ENCODE data around the gene DCAF15. TPM values are rescaled to one million over a fixed set of nuclear protein-coding genes. Genes with fewer than 3 reads are reported as not detected.
A peak's percentile ranks its signal among the peaks of the same experiment; 100 is the strongest.

DCAF15 gene
- polyA plus RNA-seq, 1 of the 3 experiments (the other 2 are of a cell fraction): 55.6 TPM

DNA sequence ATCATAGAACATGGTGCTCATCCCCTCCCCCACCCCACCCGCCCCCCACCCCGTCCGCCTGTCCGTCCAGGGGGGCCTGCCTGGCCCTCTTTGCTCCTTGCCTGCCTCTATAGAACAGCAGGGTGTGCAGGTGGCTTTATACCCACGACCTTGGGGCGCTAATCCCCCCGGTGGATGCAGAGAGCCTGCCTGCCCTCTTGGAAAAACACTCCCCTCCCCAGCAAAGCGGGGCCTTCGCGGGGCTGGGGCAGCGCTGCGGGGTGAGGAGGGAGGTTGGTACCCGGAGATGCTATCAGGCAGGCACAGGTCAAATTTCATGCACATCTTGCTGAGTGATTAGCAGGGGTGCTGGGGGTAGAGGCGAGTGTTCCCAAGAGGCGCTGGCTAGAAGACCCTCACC, 31.9 kb downstream of the DCAF15 start:
- DNase-seq: peak; percentile 42
- Histone ChIP-seq H3K9ac (no peak overlapping the region), H3K27me3 (ENCODE audit: insufficient read depth) (no peaks in the 10 kb centered on the region), H2AFZ (ENCODE audit: low read depth) (no peak overlapping the region), H3K79me2 (ENCODE audit: insufficient read depth) (no peaks in the 10 kb centered on the region), H3F3A (replicated peaks; ENCODE audit: insufficient read depth) (peaks cover 13% of the 10 kb centered on the region), H3K4me2 (no peak overlapping the region), H3K27ac (ENCODE audit: low read depth in 2 of 2, low read length in 1 of 2) (no peak overlapping the region), H3K36me3 (replicated peaks in 1 of 2; ENCODE audit: control insufficient read depth in 1 of 2, insufficient read depth in 2 of 2, low read length in 1 of 2) (peaks cover 0 to 3% of the 10 kb centered on the region in 2 experiments), H4K20me1 (ENCODE audit: insufficient read depth) (no peaks in the 10 kb centered on the region), H3K9me3 (no peaks in the 10 kb centered on the region), H3K9me2 (no peaks in the 10 kb centered on the region), H3K4me3 (ENCODE audit: low read depth in 2 of 2, low read length in 1 of 2) (no peak overlapping the region), H3K4me1 (ENCODE audit: control insufficient read depth in 1 of 2, insufficient read depth in 2 of 2, low read depth in 1 of 2, low read length in 1 of 2) (peaks cover 16 to 46% of the 10 kb centered on the region in 2 experiments; a peak in 3 of 4 replicates)
- 83% methylated on average over 12 of the region's 15 CpGs for WGBS (ENCODE audit: low lambda C conversion rate)
- CTCF ChIA-PET: interaction anchor here (1.1 to 3.0 kb wide), 3 partner anchors 48 to 104 kb away, joined by 3 to 12 read pairs (median 6); partner anchors contain the start of genes IL27RA and MISP3
- TF ChIP-seq EZH2phosphoT487 (IDR thresholded peaks at IDR 0.05; ENCODE audit: borderline replicate concordance, low read depth): no peak
- no peak for TF ChIP-seq GABPA (IDR thresholded peaks at IDR 0.05; ENCODE audit: low read depth)
- TF ChIP-seq USF2 (IDR thresholded peaks at IDR 0.05; ENCODE audit: borderline replicate concordance, low read depth, low read length): no peak
- no peak for TF ChIP-seq MEF2A (IDR thresholded peaks at IDR 0.05; ENCODE audit: borderline replicate concordance, low read depth)
- no peak for TF ChIP-seq USF1 (IDR thresholded peaks at IDR 0.05; ENCODE audit: borderline replicate concordance, low read depth)
- TF ChIP-seq YY1 (IDR thresholded peaks at IDR 0.05; ENCODE audit: low read depth): no peak
- no peak for TF ChIP-seq TAF1 (IDR thresholded peaks at IDR 0.05; ENCODE audit: borderline replicate concordance, low read depth, low read length)
- TF ChIP-seq CHD2 (IDR thresholded peaks at IDR 0.05; ENCODE audit: low read length, partially characterized antibody): no peak
- TF ChIP-seq, protein P1, sequence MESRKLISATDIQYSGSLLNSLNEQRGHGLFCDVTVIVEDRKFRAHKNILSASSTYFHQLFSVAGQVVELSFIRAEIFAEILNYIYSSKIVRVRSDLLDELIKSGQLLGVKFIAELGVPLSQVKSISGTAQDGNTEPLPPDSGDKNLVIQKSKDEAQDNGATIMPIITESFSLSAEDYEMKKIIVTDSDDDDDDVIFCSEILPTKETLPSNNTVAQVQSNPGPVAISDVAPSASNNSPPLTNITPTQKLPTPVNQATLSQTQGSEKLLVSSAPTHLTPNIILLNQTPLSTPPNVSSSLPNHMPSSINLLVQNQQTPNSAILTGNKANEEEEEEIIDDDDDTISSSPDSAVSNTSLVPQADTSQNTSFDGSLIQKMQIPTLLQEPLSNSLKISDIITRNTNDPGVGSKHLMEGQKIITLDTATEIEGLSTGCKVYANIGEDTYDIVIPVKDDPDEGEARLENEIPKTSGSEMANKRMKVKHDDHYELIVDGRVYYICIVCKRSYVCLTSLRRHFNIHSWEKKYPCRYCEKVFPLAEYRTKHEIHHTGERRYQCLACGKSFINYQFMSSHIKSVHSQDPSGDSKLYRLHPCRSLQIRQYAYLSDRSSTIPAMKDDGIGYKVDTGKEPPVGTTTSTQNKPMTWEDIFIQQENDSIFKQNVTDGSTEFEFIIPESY (IDR thresholded peaks at IDR 0.05; ENCODE audit: borderline replicate concordance, low read depth): no peak
- no peak for TF ChIP-seq REST (IDR thresholded peaks at IDR 0.05; ENCODE audit: low read depth, low read length)
- POLR2A ChIA-PET: interaction anchor here (0.6 to 1.2 kb wide), 2 partner anchors 9 to 75 kb away, joined by 3 to 4 read pairs; no protein-coding TSS in a partner anchor

All from SK-N-SH (cell line).